SU-DHL-6 (cell line): ENCODE measurements around the gene ERVH48-1.
"Not testable (repeated sequence)": the region's sequence is repeated elsewhere in the genome, so short reads cannot be mapped to it uniquely, and the experiment has no call there.

Source experiments
- H2AFZ ChIP-seq: fragments of 200-600 bp; sonication (generic); 2 replicates; pipeline ENCODE4 v1.6.1; 2014; ENCODE audit warnings: low read depth, mild to moderate bottlenecking, moderate library complexity, mixed read lengths, antibody characterized with exemption, low read length; ENCODE audit not compliant: severe bottlenecking
- H3F3A ChIP-seq: fragments of 200-600 bp; shearing (Covaris generic); 2 replicates; pipeline ENCODE4 v1.6.0; 2016; ENCODE audit warnings: antibody characterized with exemption, mild to moderate bottlenecking; ENCODE audit not compliant: insufficient read depth
- H3K27ac ChIP-seq: fragments of 200-600 bp; sonication (generic); 2 replicates; pipeline ENCODE4 v1.5.1; 2016; ENCODE audit warnings: low read depth, mild to moderate bottlenecking, low read length, moderate library complexity, mixed read lengths
- H3K27me3 ChIP-seq: fragments of 200-600 bp; sonication (generic), shearing (Covaris generic); 2 replicates; pipeline ENCODE4 v1.6.0; 2014; ENCODE audit warnings: mild to moderate bottlenecking, low read length
- H3K36me3 ChIP-seq: fragments of 200-600 bp; sonication (generic); 2 replicates; pipeline ENCODE4 v1.6.1; 2014; ENCODE audit warnings: mild to moderate bottlenecking, low read length, mixed read lengths
- H3K4me2 ChIP-seq: fragments of 300-600, 200-600 bp; shearing (Covaris generic), sonication (generic); 2 replicates; pipeline ENCODE4 v1.6.0; 2014; ENCODE audit warnings: low read length, low read depth, mild to moderate bottlenecking; ENCODE audit not compliant: poor library complexity, severe bottlenecking
- H3K4me3 ChIP-seq: fragments of 200-600 bp; sonication (generic); 2 replicates; pipeline ENCODE4 v1.5.1; 2014; ENCODE audit warnings: antibody characterized with exemption, low read length, mild to moderate bottlenecking, mixed read lengths; ENCODE audit not compliant: insufficient read depth, poor library complexity, severe bottlenecking
- H3K79me2 ChIP-seq: fragments of 200-600 bp; sonication (generic); 2 replicates; pipeline ENCODE4 v1.6.1; 2014; ENCODE audit warnings: mild to moderate bottlenecking, low read length, moderate library complexity; ENCODE audit not compliant: insufficient read depth
- H3K9ac ChIP-seq: fragments of 200-600 bp; sonication (generic); 2 replicates; pipeline ENCODE4 v1.7.0; 2014; ENCODE audit warnings: mild to moderate bottlenecking, low read length
- H3K9me2 ChIP-seq: fragments of 200-600 bp; sonication (generic); replicated peaks from 2 replicates; pipeline ENCODE4 v1.6.1; 2014; ENCODE audit warnings: low read length; ENCODE audit not compliant: insufficient read depth
- H3K9me3 ChIP-seq: fragments of 200-600 bp; sonication (generic); 2 replicates; pipeline ENCODE4 v1.6.1; 2014; ENCODE audit warnings: low read length, mixed read lengths; ENCODE audit not compliant: insufficient read depth
- H4K20me1 ChIP-seq: fragments of 200-600 bp; sonication (generic); 2 replicates; pipeline ENCODE4 v1.6.1; 2014; ENCODE audit warnings: low read depth, mild to moderate bottlenecking, antibody characterized with exemption, low read length, moderate library complexity, mixed read lengths
- EZH2phosphoT487 ChIP-seq: fragments of 200-600 bp; sonication (generic), shearing (Covaris generic); conservative IDR thresholded peaks from 2 replicates; pipeline ENCODE4 v1.6.1; 2018; ENCODE audit warnings: mild to moderate bottlenecking, antibody characterized with exemption, low read length, moderate library complexity, mixed read lengths
- TF ChIP-seq, protein P1 (sequence below): fragments of 200-600 bp; sonication (generic); IDR thresholded peaks from one replicate; pipeline ENCODE4 v1.5.1; 2017; ENCODE audit warnings: antibody characterized with exemption, mild to moderate bottlenecking, low read length, moderate library complexity; ENCODE audit not compliant: insufficient read depth, poor library complexity, severe bottlenecking

ERVH48-1 gene

GRCh38 chr21:42937960-42938605 lies 12.7 kb upstream of the ERVH48-1 start:
- no peaks in the 10 kb centered on the region for H3F3A ChIP-seq
- no peak overlapping the region for H2AFZ ChIP-seq
- H3K9me2 ChIP-seq: no peaks in the 10 kb centered on the region
- no peaks in the 10 kb centered on the region for H3K36me3 ChIP-seq
- no peak overlapping the region for H3K4me2 ChIP-seq
- no peak for TF ChIP-seq EZH2phosphoT487
- TF ChIP-seq, protein P1, sequence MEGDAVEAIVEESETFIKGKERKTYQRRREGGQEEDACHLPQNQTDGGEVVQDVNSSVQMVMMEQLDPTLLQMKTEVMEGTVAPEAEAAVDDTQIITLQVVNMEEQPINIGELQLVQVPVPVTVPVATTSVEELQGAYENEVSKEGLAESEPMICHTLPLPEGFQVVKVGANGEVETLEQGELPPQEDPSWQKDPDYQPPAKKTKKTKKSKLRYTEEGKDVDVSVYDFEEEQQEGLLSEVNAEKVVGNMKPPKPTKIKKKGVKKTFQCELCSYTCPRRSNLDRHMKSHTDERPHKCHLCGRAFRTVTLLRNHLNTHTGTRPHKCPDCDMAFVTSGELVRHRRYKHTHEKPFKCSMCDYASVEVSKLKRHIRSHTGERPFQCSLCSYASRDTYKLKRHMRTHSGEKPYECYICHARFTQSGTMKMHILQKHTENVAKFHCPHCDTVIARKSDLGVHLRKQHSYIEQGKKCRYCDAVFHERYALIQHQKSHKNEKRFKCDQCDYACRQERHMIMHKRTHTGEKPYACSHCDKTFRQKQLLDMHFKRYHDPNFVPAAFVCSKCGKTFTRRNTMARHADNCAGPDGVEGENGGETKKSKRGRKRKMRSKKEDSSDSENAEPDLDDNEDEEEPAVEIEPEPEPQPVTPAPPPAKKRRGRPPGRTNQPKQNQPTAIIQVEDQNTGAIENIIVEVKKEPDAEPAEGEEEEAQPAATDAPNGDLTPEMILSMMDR: no peak
- no peaks in the 10 kb centered on the region for H3K79me2 ChIP-seq
- no peaks in the 10 kb centered on the region for H4K20me1 ChIP-seq
- H3K9ac ChIP-seq: no peak overlapping the region
- H3K27ac ChIP-seq: no peak overlapping the region
- no peak overlapping the region for H3K4me3 ChIP-seq
- H3K9me3 ChIP-seq: no peaks in the 10 kb centered on the region
- no peaks in the 10 kb centered on the region for H3K27me3 ChIP-seq

GRCh38 chr21:42937034-42937940 lies 11.9 kb upstream of the ERVH48-1 start:
- not testable (repeated sequence) for H3K27me3 ChIP-seq, H3F3A ChIP-seq, H3K4me2 ChIP-seq, H4K20me1 ChIP-seq, H3K4me3 ChIP-seq, H3K9me3 ChIP-seq, H3K9ac ChIP-seq, H3K36me3 ChIP-seq, H3K79me2 ChIP-seq, H3K9me2 ChIP-seq, H3K27ac ChIP-seq
- peak overlapping the region; percentile 19 for H2AFZ ChIP-seq

- not testable (repeated sequence) for H3F3A ChIP-seq, H3K27ac ChIP-seq, H2AFZ ChIP-seq, H3K79me2 ChIP-seq, H3K9me3 ChIP-seq, H3K36me3 ChIP-seq, H3K9me2 ChIP-seq, H3K4me3 ChIP-seq, H4K20me1 ChIP-seq, H3K4me2 ChIP-seq, H3K9ac ChIP-seq, H3K27me3 ChIP-seq
Measured at GRCh38 chr21:42936360-42936759, 10.9 kb upstream of the ERVH48-1 start.

- not testable (repeated sequence) for H3K4me2 ChIP-seq, H3K9ac ChIP-seq, H3K27ac ChIP-seq, H3K79me2 ChIP-seq, H3K9me2 ChIP-seq, H3K9me3 ChIP-seq, H3K27me3 ChIP-seq, H2AFZ ChIP-seq, H3K36me3 ChIP-seq, H4K20me1 ChIP-seq, H3F3A ChIP-seq, H3K4me3 ChIP-seq
Measured at GRCh38 chr21:42933973-42934372, 8.5 kb upstream of the ERVH48-1 start.

DNA sequence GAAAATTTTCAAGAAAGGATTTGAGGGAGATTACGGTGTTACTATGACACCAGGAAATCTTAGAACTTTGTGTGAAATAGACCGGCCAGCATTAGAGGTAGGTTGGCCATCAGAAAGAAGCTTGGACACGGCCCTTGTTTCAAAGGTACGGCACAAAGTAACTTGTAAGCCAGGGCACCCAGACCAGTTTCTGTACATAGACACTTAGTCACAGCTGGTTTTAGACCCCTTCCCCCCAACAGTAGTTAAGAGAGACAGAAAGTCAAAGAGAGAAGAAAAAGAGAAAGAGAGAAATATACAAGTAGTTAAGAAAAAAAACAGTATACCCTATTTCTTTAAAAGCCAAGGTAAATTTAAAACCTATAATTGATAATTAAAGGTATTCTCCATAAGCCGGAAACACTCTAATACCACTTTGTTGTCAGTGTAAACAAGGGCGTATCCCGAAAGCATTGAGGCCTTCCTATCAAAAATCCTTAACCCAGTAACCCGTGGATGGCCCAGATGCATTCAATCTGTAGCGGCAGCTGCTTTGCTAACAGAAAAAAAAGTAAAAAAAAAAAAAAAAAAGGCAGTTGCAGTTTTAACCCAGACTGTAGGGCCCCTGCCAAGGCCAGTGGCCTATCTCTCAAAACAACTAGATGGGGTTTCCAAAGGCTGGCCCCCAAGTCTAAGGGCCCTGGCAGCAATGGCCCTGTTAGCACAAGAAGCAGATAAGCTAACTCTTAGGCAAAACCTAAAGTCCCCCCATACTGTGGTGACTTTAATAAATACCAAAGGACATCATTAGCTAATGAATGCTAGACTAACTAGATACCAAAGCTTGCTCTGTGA lies 7.9 kb upstream of the ERVH48-1 start:
- not testable (repeated sequence) for H2AFZ ChIP-seq, H3F3A ChIP-seq, H3K27me3 ChIP-seq, H3K9ac ChIP-seq, H3K4me3 ChIP-seq, H3K36me3 ChIP-seq, H3K9me2 ChIP-seq, H3K79me2 ChIP-seq, H3K4me2 ChIP-seq, H4K20me1 ChIP-seq, H3K27ac ChIP-seq, H3K9me3 ChIP-seq

GRCh38 chr21:42932378-42933136 lies 7.1 kb upstream of the ERVH48-1 start:
- not testable (repeated sequence) for H4K20me1 ChIP-seq, H3K79me2 ChIP-seq, H3K4me3 ChIP-seq, H3K27ac ChIP-seq, H3K9me2 ChIP-seq, H3F3A ChIP-seq, H3K4me2 ChIP-seq, H3K9me3 ChIP-seq, H3K36me3 ChIP-seq, H3K27me3 ChIP-seq, H3K9ac ChIP-seq, H2AFZ ChIP-seq
